Activated CD4-positive, alpha-beta T cell treated with anti-CD3 and anti-CD28 coated beads, Interleukin-2, amount 10 ng/mL, durations not matched to agents 24 days and 14 days (primary cell): Measurements from ENCODE around the gene ASPN. TPM values are rescaled to one million over a fixed set of nuclear protein-coding genes. Genes with fewer than 3 reads are reported as not detected.

Experiments used
- DNase-seq: peaks from one replicate; pipeline ENCODE4 v3.0.0; 2022
- H3K27ac Mint-ChIP-seq: one replicate; pipeline ENCODE4 v1.8.0; 2022; ENCODE audit warnings: mild to moderate bottlenecking, mixed read lengths
- H3K27me3 Mint-ChIP-seq: one replicate; pipeline ENCODE4 v1.8.0; 2022; ENCODE audit warnings: mixed read lengths
- H3K36me3 Mint-ChIP-seq: one replicate; pipeline ENCODE4 v1.8.0; 2022; ENCODE audit warnings: low read depth, mild to moderate bottlenecking, mixed read lengths
- H3K4me1 Mint-ChIP-seq: one replicate; pipeline ENCODE4 v1.8.0; 2021; ENCODE audit warnings: mixed read lengths
- H3K4me3 Mint-ChIP-seq: one replicate; pipeline ENCODE4 v1.8.0; 2022; ENCODE audit warnings: mild to moderate bottlenecking, moderate library complexity, mixed read lengths
- H3K9me3 Mint-ChIP-seq: one replicate; pipeline ENCODE4 v1.8.0; 2021; ENCODE audit warnings: mixed read lengths
- intact Hi-C: fragments of 100-400 bp; cut with micrococcal nuclease; formaldehyde crosslinking; loops from one replicate; pipeline ENCODE4 v1.15.1; 2023
- total RNA-seq: library from RNA; stranded (reverse); gene quantifications from 2 replicates; pipeline ENCODE4 v1.2.3, GENCODE V29; 2022

ASPN gene
- total RNA-seq: not detected in 2 replicates

- no peaks in the 10 kb centered on the region for H3K27me3 Mint-ChIP-seq
- intact Hi-C loops: no loop called here
- H3K27ac Mint-ChIP-seq: no peak within 1 kb of the TSS
- H3K4me1 Mint-ChIP-seq: peaks cover 5% of the 10 kb centered on the region
- no peak within 1 kb of the TSS for H3K4me3 Mint-ChIP-seq
- DNase-seq: no peak
- no peaks in the 10 kb centered on the region for H3K9me3 Mint-ChIP-seq
- no peaks in the 10 kb centered on the region for H3K36me3 Mint-ChIP-seq
These were observed at the start of gene ASPN for GRCh38 chr9:92482329-92482728. Gene ASPN, minus strand, starts transcription at chr9:92482506.

DNA sequence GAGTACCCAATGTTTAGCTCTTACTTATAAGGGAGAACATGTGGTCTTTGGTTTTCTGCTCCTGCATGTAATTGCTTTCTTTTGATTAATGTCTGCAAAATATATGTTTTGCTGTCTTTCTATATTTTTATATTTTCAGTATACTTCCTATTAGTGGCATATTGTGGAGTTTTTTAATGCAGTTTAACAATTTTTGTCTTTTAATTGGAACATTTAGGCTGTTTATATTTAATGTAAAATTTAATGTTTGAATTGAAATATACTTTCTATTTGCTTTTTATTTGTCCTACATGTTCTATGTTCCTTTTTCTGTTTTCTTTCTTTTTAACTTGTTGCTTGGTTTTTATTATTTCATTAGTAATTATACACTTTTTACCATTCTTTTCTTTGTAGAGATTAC is 48.6 kb upstream of the ASPN start:
- H3K4me1 Mint-ChIP-seq: peaks cover 6% of the 10 kb centered on the region
- H3K36me3 Mint-ChIP-seq: peaks cover 2% of the 10 kb centered on the region
- H3K4me3 Mint-ChIP-seq: no peak overlapping the region
- DNase-seq: no peak
- no peaks in the 10 kb centered on the region for H3K9me3 Mint-ChIP-seq
- intact Hi-C loops: no loop called here
- H3K27ac Mint-ChIP-seq: no peak overlapping the region
- H3K27me3 Mint-ChIP-seq: no peaks in the 10 kb centered on the region

DNA sequence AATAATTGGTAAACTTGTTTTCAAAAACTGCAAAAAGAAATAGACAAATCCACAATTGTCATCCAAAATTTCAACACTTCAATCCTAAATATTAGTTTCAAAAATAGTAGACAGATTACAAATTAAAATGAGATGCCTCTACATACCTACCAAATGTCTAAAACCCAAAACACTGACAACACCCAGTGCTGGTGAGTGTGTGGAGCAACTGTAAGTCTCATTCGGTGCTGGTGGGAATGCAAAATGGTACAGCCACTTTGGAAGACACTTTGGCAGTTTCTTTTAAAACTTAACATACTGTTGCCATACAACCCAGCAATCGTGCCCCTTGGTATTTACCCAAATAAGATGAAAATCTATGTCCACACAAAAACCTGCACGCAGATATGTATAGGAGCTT is 46.8 kb upstream of the ASPN start:
- Mint-ChIP-seq H3K27me3 (no peaks in the 10 kb centered on the region), H3K4me1 (peaks cover 3% of the 10 kb centered on the region), H3K36me3 (peaks cover 2% of the 10 kb centered on the region), H3K9me3 (no peaks in the 10 kb centered on the region), H3K4me3 (no peak overlapping the region), H3K27ac (no peak overlapping the region)
- no peak for DNase-seq
- intact Hi-C loops: no loop called here

- Mint-ChIP-seq H3K4me3 (no peak overlapping the region), H3K27me3 (no peaks in the 10 kb centered on the region), H3K36me3 (peaks cover 2% of the 10 kb centered on the region), H3K27ac (no peak overlapping the region), H3K4me1 (peaks cover 3% of the 10 kb centered on the region), H3K9me3 (no peaks in the 10 kb centered on the region)
- no peak for DNase-seq
- intact Hi-C loops: no loop called here
These were observed 46.2 kb upstream of the ASPN start for GRCh38 chr9:92528522-92528849.

GRCh38 chr9:92527832-92528521 is 45.7 kb upstream of the ASPN start:
- Mint-ChIP-seq H3K27ac (peak overlapping the region; percentile 25), H3K27me3 (no peaks in the 10 kb centered on the region), H3K4me1 (peaks cover 3% of the 10 kb centered on the region), H3K36me3 (peaks cover 2% of the 10 kb centered on the region), H3K4me3 (no peak overlapping the region), H3K9me3 (no peaks in the 10 kb centered on the region)
- intact Hi-C loops: no loop called here
- DNase-seq: no peak

- intact Hi-C loops: no loop called here
- Mint-ChIP-seq H3K27ac (no peak overlapping the region), H3K27me3 (no peaks in the 10 kb centered on the region), H3K4me3 (no peak overlapping the region), H3K4me1 (peaks cover 3% of the 10 kb centered on the region), H3K9me3 (no peaks in the 10 kb centered on the region), H3K36me3 (peaks cover 2% of the 10 kb centered on the region)
- no peak for DNase-seq
These were observed 45.1 kb upstream of the ASPN start for GRCh38 chr9:92527291-92527828.

DNA sequence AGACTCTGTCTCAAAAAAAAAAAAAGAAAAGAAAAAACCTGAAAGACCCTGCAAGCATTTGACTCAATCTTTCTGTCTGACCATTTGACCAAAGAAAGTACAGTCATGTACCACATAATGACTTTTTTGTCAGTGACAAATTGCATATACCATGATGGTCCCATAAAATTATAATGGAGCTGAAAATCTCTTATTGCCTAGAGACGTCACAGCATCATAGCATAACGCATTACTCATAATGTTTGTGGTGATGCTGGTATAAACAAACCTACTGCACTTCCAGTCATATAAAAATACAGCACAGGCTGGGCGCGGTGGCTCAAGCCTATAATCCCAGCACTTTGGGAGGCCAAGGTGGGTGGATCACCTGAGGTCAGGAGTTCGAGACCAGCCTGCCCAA is 43.0 kb upstream of the ASPN start:
- H3K36me3 Mint-ChIP-seq: peaks cover 2% of the 10 kb centered on the region
- intact Hi-C loops: no loop called here
- H3K9me3 Mint-ChIP-seq: no peaks in the 10 kb centered on the region
- peaks cover 3% of the 10 kb centered on the region for H3K4me1 Mint-ChIP-seq
- DNase-seq: no peak
- H3K27ac Mint-ChIP-seq: no peak overlapping the region
- H3K27me3 Mint-ChIP-seq: no peaks in the 10 kb centered on the region
- H3K4me3 Mint-ChIP-seq: no peak overlapping the region

GRCh38 chr9:92524881-92525280 is 42.6 kb upstream of the ASPN start:
- Mint-ChIP-seq H3K27ac (no peak overlapping the region), H3K27me3 (no peaks in the 10 kb centered on the region), H3K4me3 (no peak overlapping the region), H3K4me1 (peaks cover 3% of the 10 kb centered on the region), H3K9me3 (no peaks in the 10 kb centered on the region), H3K36me3 (peaks cover 2% of the 10 kb centered on the region)
- intact Hi-C loops: no loop called here
- DNase-seq: no peak

DNA sequence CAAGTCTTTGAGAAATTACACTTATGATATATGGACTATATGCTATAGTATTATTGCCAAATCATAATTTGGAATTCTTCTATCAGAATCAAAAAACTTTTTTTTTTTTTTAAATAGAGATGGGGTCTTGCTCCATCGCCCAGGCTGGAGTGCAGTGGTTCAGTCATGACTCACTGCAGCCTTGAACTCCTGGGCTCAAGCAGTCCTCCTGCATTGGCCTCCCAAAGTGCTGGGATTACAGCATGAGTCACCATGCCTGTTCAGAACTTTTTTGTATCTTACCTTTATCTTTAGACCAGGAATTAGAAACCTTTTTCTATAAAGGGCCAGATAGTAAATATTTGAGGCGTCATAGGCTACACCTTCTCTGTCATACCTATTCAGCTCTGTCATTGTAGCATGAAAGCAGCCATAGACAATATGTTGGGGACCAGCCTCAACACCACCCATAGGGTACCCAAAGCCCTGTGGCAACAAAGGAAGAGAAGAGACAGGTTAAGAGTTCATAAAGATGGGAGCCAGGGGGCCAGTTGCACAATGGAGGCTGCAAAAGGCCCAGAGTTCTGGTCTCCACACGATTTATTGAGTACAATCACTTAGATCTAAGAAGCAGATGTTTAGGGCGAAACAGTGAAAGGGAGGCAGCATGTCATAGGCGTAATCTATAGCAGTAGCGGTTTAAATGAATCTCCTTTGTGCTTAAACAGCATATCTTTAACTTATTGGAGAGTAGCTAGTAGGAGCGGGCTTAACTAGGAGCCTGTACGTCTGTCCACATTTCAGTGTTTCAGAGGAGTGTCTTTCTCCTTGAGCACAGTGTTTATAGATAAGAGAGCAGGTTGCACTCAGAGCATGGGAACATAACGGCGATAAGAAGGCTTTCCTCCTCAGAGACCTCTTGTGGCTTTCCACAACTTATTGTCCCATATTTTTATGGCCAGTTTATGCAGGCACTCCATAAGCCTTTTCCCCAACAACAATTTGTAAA is 41.0 kb upstream of the ASPN start:
- Mint-ChIP-seq H3K36me3 (peaks cover 2% of the 10 kb centered on the region), H3K27me3 (no peaks in the 10 kb centered on the region), H3K4me1 (peaks cover 3% of the 10 kb centered on the region), H3K4me3 (no peak overlapping the region), H3K27ac (no peak overlapping the region), H3K9me3 (no peaks in the 10 kb centered on the region)
- intact Hi-C loops: no loop called here
- no peak for DNase-seq

DNA sequence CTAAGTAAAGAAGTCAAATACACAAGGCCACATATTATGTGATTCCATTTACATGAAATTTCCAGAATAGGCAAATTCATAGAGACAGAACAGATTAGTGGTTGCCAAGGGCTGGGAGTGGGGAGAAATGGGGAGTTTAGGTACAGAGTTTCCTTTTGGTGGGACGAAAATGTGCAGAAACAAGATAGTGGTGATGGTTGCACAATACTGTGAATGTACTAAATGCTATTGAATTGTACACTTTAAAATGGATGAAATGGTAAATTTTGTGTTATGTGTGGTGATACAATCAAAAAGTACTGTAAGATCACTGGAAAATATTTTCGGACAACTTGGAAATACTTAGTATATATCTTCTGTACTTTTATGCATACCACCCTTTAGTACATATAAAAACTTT is 38.5 kb upstream of the ASPN start:
- intact Hi-C loops: no loop called here

DNA sequence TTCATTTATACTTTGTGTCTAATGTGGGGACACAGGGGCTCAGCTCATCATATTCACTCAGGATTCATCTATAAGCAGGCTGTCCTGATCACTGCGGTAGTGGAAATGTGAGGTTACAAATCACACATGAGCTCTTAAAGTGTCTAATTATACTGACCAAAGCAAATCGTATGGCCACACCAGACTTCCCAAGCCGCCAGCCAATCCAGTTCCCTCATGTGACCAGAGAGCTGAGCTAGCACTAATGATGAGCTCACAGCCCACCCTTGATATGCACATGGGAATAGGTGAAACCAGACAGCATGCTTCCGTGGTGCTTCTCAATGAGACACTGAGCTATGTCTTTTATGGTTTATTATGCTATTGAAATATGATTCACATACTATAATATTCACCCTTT is 35.9 kb upstream of the ASPN start:
- DNase-seq: no peak
- intact Hi-C loops: no loop called here
- Mint-ChIP-seq H3K4me3 (no peak overlapping the region), H3K27ac (no peak overlapping the region), H3K9me3 (no peaks in the 10 kb centered on the region), H3K27me3 (no peaks in the 10 kb centered on the region), H3K4me1 (no peaks in the 10 kb centered on the region), H3K36me3 (no peaks in the 10 kb centered on the region)

More for the DNA sequence above, 38.5 kb upstream of the ASPN start:
- Mint-ChIP-seq H3K4me1 (no peaks in the 10 kb centered on the region), H3K4me3 (no peak overlapping the region), H3K9me3 (no peaks in the 10 kb centered on the region), H3K27me3 (no peaks in the 10 kb centered on the region), H3K36me3 (no peaks in the 10 kb centered on the region), H3K27ac (no peak overlapping the region)
- DNase-seq: no peak

DNA sequence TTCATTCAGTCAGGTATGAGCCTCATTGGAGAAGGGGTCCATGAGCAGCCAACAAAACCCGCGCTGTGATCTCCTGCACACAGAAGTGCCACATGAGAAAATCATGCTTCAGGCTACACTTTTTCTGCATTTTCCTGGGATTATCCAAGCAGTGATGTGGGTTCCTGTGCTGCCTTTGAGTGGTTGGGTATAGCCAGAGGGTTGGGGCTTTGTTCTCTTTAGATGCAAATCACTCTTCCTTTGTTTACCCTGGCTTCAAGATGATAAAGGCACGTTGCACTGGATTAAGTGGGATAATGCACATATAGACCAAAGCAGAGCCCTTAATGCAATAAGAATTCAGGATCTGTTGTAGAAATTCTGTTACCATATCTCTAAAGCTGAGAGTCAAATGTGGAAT is 34.7 kb upstream of the ASPN start:
- H3K9me3 Mint-ChIP-seq: no peaks in the 10 kb centered on the region
- H3K27me3 Mint-ChIP-seq: no peaks in the 10 kb centered on the region
- H3K4me1 Mint-ChIP-seq: no peaks in the 10 kb centered on the region
- H3K4me3 Mint-ChIP-seq: no peak overlapping the region
- H3K36me3 Mint-ChIP-seq: no peaks in the 10 kb centered on the region
- no peak for DNase-seq
- H3K27ac Mint-ChIP-seq: no peak overlapping the region
- intact Hi-C loops: no loop called here

DNA sequence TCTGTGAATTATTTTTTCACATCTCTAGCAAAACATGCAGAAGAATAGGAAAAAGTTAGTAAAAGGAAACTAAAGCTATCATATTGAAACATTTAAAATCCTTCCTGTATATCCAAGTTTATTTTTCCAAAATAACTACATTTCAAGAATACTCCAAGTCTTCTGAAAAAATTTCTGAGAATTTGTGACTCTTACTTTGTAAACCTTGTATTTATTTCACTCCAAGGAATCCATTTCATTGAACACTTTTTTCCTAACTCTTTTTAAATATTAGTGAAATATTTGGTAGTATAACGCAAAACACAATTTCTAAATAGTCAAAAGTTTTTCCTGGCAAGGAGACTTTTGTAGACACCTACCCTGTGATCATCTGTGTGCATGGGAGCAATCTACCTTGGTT is 34.2 kb upstream of the ASPN start:
- DNase-seq: no peak
- H3K9me3 Mint-ChIP-seq: no peaks in the 10 kb centered on the region
- no peaks in the 10 kb centered on the region for H3K4me1 Mint-ChIP-seq
- no peaks in the 10 kb centered on the region for H3K27me3 Mint-ChIP-seq
- H3K4me3 Mint-ChIP-seq: no peak overlapping the region
- intact Hi-C loops: no loop called here
- no peak overlapping the region for H3K27ac Mint-ChIP-seq
- no peaks in the 10 kb centered on the region for H3K36me3 Mint-ChIP-seq

DNA sequence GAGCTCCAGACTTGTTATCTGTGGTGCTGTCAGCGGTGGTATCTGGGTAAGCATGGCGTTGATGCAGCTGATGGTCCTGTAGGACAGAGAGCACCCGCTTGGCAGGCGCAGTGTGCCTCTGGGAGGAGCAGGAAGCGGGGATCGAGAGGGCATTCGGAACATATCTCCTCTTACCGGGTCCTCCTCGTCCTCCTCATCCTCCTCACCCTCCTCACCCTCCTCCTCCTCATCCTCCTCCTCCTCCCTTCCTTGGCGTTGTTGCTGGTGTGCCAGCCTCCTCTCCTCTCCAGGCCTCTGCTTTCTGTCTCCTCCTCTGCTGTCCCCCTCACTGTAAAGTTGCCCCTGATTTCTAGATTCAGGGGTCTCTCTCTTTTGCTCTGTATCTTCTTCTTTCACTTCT is 32.3 kb upstream of the ASPN start:
- no peaks in the 10 kb centered on the region for H3K9me3 Mint-ChIP-seq
- H3K27ac Mint-ChIP-seq: no peak overlapping the region
- H3K4me1 Mint-ChIP-seq: no peaks in the 10 kb centered on the region
- no peak for DNase-seq
- no peak overlapping the region for H3K4me3 Mint-ChIP-seq
- intact Hi-C loops: no loop called here
- H3K36me3 Mint-ChIP-seq: no peaks in the 10 kb centered on the region
- no peaks in the 10 kb centered on the region for H3K27me3 Mint-ChIP-seq
